Endodermal cell (in vitro differentiated cells): ENCODE data around the gene MROH2A. TPM values are rescaled to one million over a fixed set of nuclear protein-coding genes. Genes with fewer than 3 reads are reported as not detected.
A peak's percentile ranks its signal among the peaks of the same experiment; 100 is the strongest.

ENCODE experiments used
- DNase-seq: peaks from one replicate; pipeline ENCODE4 v3.0.0-alpha.2; 2017
- H3K27ac ChIP-seq: 2 replicates; pipeline ENCODE4 v1.5.1; 2013; ENCODE audit warnings: mild to moderate bottlenecking, low read depth, low read length, moderate library complexity
- H3K27me3 ChIP-seq: 2 replicates; pipeline ENCODE4 v1.6.1; 2013; ENCODE audit warnings: mild to moderate bottlenecking, low read length, moderate library complexity; ENCODE audit not compliant: insufficient read depth, control insufficient read depth, poor library complexity, severe bottlenecking
- H3K36me3 ChIP-seq: 2 replicates; pipeline ENCODE4 v1.7.0; 2013; ENCODE audit warnings: mild to moderate bottlenecking, low read length, moderate library complexity; ENCODE audit not compliant: control insufficient read depth, insufficient read depth
- H3K4me1 ChIP-seq: one replicate; pipeline ENCODE4 v1.7.0; 2013; ENCODE audit warnings: low read length; ENCODE audit not compliant: control insufficient read depth, insufficient read depth
- H3K4me3 ChIP-seq: 2 replicates; pipeline ENCODE4 v1.5.1; 2013; ENCODE audit warnings: mild to moderate bottlenecking, low read length, moderate library complexity
- H3K9ac ChIP-seq: 2 replicates; pipeline ENCODE4 v1.6.1; 2013; ENCODE audit warnings: mild to moderate bottlenecking, low read length, moderate library complexity; ENCODE audit not compliant: poor library complexity, severe bottlenecking; ENCODE audit errors: extremely low read depth
- H3K9me3 ChIP-seq: 2 replicates; pipeline ENCODE4 v1.6.1; 2013; ENCODE audit warnings: mild to moderate bottlenecking, low read length, moderate library complexity; ENCODE audit not compliant: control insufficient read depth
- H3K27ac Mint-ChIP-seq: 2 replicates; pipeline ENCODE4 v1.8.0; 2020; ENCODE audit warnings: mixed read lengths
- H3K27me3 Mint-ChIP-seq: 2 replicates; pipeline ENCODE4 v1.8.0; 2021; ENCODE audit warnings: mild to moderate bottlenecking, mixed read lengths; ENCODE audit not compliant: insufficient read depth
- H3K36me3 Mint-ChIP-seq: 2 replicates; pipeline ENCODE4 v1.8.0; 2020; ENCODE audit warnings: low read depth, mixed read lengths
- H3K4me1 Mint-ChIP-seq: 2 replicates; pipeline ENCODE4 v1.8.0; 2020; ENCODE audit warnings: mixed read lengths
- H3K4me3 Mint-ChIP-seq: 2 replicates; pipeline ENCODE4 v1.8.0; 2020; ENCODE audit warnings: mild to moderate bottlenecking, moderate library complexity, mixed read lengths
- H3K9me3 Mint-ChIP-seq: 2 replicates; pipeline ENCODE4 v1.8.0; 2020; ENCODE audit warnings: mild to moderate bottlenecking, mixed read lengths
- WGBS, 2 experiments: methylation state at CpG; one replicate each; pipeline versions ENCODE4 v1.1.5 to v1.1.7; 2013; ENCODE audit warnings: missing lambda C conversion rate in 2 of 2, mixed read lengths in 1 of 2; ENCODE audit not compliant: insufficient coverage in 1 of 2, insufficient read length in 1 of 2; 5-methylcytosine and 5-hydroxymethylcytosine counted together
- total RNA-seq, 2 donors: library from RNA; stranded (reverse); fragmentation: NEBNext Ultra II Directional in 1 of 2; extraction: Animal tissue kit (Norgen Biotek cat#: 25700) in 1 of 2; gene quantifications; 2 replicates in 1 of 2; 3 replicates in 1 of 2; pipeline ENCODE4 v1.2.1, GENCODE V29; 2021
- TF ChIP-seq, protein P1 (sequence below): fragments of 200-600 bp; sonication (generic); conservative IDR thresholded peaks from 2 replicates; pipeline ENCODE4 v1.5.0; 2021; ENCODE audit warnings: antibody characterized with exemption, mild to moderate bottlenecking

The MROH2A gene
- total RNA-seq, 2 donors from 2014 or later = not detected

DNA sequence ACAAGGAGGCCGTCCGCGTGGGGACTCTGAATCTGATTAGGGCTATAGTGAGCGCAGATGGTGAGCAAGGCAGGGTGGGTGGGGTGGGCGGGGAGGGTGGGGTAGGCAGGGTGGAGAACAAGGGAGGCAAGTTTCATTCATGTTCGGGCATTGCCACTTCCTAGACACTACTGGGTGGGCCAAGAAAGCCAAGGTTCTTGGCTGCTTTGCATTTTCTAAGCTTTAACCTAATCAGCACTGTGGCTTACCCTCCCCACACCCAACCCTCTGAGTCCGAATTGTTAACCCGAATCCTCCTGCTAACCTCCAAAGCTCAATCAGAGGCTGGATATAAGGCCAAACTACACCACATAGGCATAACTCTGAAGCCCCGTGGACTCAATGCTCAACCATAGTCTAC, 18.1 kb downstream of the MROH2A start:
- Histone ChIP-seq H3K4me1 (no peaks in the 10 kb centered on the region), H3K4me3 (no peak overlapping the region), H3K27me3 (no peaks in the 10 kb centered on the region), H3K27ac (no peak overlapping the region), H3K9me3 (no peaks in the 10 kb centered on the region), H3K9ac (no peak overlapping the region), H3K36me3 (no peaks in the 10 kb centered on the region)
- Mint-ChIP-seq H3K4me1 (no peaks in the 10 kb centered on the region), H3K9me3 (peaks cover 3% of the 10 kb centered on the region), H3K36me3 (no peaks in the 10 kb centered on the region), H3K4me3 (no peak overlapping the region), H3K27me3 (peaks cover 2% of the 10 kb centered on the region), H3K27ac (no peak overlapping the region)
- DNase-seq = peak; percentile 15
- WGBS, 2 experiments = 95 to 100% methylated on average over 3 to 9 of the region's 9 CpGs
- TF ChIP-seq, protein P1, sequence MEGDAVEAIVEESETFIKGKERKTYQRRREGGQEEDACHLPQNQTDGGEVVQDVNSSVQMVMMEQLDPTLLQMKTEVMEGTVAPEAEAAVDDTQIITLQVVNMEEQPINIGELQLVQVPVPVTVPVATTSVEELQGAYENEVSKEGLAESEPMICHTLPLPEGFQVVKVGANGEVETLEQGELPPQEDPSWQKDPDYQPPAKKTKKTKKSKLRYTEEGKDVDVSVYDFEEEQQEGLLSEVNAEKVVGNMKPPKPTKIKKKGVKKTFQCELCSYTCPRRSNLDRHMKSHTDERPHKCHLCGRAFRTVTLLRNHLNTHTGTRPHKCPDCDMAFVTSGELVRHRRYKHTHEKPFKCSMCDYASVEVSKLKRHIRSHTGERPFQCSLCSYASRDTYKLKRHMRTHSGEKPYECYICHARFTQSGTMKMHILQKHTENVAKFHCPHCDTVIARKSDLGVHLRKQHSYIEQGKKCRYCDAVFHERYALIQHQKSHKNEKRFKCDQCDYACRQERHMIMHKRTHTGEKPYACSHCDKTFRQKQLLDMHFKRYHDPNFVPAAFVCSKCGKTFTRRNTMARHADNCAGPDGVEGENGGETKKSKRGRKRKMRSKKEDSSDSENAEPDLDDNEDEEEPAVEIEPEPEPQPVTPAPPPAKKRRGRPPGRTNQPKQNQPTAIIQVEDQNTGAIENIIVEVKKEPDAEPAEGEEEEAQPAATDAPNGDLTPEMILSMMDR = no peak

DNA sequence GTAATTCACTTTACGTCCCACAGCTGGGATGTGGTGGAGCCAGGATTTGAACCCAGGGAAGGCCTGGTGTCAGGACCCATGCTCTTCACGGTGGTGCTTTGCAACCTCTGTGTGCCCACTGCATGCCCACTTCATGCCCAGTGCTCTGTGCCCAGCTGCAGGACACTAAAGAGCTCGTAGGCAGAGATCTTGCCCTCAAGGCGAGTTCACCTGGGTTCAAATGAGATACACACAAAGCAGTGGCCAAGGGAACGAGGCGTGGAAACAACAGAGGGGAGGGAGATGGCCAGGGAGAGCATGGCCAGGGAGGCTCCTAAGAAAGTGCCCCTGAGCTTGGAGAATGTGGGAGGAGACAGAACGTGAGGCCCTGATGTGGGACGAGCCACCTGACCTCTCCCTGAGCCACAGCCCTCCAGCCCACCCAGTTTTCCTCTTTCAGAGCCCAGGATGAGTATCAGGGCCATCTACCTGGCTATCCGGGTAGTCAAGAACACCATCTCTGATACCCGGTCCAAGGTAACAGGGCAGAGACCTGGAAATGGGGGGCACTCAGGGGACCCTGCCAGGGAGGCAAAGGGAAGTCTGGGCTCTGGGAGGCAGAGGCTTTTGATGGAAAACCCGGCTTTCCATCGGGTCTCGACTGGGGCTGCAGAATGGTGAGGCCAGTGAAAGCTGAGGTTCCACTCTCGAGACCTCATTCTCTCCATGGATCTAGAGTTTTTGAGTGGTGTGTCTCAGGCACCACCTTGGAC, 20.4 kb downstream of the MROH2A start:
- peak; percentile 23 for DNase-seq
- Histone ChIP-seq H3K9ac (no peak overlapping the region), H3K27ac (no peak overlapping the region), H3K4me1 (no peaks in the 10 kb centered on the region), H3K4me3 (no peak overlapping the region), H3K9me3 (no peaks in the 10 kb centered on the region), H3K36me3 (no peaks in the 10 kb centered on the region), H3K27me3 (no peaks in the 10 kb centered on the region)
- Mint-ChIP-seq H3K36me3 (no peaks in the 10 kb centered on the region), H3K27me3 (peaks cover 11% of the 10 kb centered on the region), H3K27ac (no peak overlapping the region), H3K9me3 (peaks cover 3% of the 10 kb centered on the region), H3K4me1 (no peaks in the 10 kb centered on the region), H3K4me3 (no peak overlapping the region)
- TF ChIP-seq, protein P1 = no peak
- 87 to 91% methylated on average over 10 to 14 of the region's 14 CpGs for WGBS, 2 experiments

DNA sequence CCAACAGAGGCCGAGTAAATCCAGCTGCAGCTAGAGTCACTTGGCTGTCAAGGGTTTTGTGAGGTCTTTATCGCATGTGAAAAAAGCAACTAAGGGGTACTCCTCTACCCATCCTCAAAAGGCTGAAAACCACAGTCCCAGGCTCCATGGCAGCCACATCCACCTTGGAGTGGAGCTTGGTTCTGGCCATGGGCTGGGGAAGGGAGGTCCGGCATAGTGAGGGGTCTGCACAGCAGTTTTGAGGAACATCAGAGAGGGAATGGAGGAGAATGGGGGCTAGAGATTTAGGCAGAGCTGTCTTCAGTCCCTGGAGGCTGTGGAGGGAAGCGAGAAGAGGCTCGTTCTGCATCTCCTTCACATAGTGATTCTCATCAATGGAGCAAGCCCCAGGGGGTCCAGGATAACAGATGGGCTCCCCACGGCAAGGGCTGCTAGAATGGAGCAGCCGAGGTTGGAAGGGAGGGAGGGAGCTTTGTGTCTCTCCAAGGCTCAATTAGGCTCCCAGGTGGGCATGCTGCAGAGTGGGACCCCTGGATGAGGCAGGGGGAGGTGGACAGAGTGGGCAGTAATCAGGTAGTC, 21.0 kb downstream of the MROH2A start:
- no peak overlapping the region for H3K27ac Mint-ChIP-seq
- DNase-seq = peak; percentile 69
- H3K4me1 ChIP-seq = no peaks in the 10 kb centered on the region
- H3K4me1 Mint-ChIP-seq = no peaks in the 10 kb centered on the region
- no peaks in the 10 kb centered on the region for H3K36me3 Mint-ChIP-seq
- peaks cover 11% of the 10 kb centered on the region for H3K27me3 Mint-ChIP-seq
- no peaks in the 10 kb centered on the region for H3K9me3 ChIP-seq
- H3K27ac ChIP-seq = no peak overlapping the region
- no peak overlapping the region for H3K9ac ChIP-seq
- no peaks in the 10 kb centered on the region for H3K36me3 ChIP-seq
- no peak overlapping the region for H3K4me3 Mint-ChIP-seq
- no peak overlapping the region for H3K4me3 ChIP-seq
- peaks cover 3% of the 10 kb centered on the region for H3K9me3 Mint-ChIP-seq
- H3K27me3 ChIP-seq = no peaks in the 10 kb centered on the region
- TF ChIP-seq, protein P1 = no peak
- 69 to 92% methylated on average over 2 to 7 of the region's 7 CpGs for WGBS, 2 experiments
